Measurements from ENCODE around the gene UTP11. TPM values are rescaled to one million over a fixed set of nuclear protein-coding genes. Genes with fewer than 3 reads are reported as not detected.

Gene UTP11
- total and polyA plus RNA-seq, 8 donors, result 24.5 to 50.2 (median 41.2) TPM

DNA sequence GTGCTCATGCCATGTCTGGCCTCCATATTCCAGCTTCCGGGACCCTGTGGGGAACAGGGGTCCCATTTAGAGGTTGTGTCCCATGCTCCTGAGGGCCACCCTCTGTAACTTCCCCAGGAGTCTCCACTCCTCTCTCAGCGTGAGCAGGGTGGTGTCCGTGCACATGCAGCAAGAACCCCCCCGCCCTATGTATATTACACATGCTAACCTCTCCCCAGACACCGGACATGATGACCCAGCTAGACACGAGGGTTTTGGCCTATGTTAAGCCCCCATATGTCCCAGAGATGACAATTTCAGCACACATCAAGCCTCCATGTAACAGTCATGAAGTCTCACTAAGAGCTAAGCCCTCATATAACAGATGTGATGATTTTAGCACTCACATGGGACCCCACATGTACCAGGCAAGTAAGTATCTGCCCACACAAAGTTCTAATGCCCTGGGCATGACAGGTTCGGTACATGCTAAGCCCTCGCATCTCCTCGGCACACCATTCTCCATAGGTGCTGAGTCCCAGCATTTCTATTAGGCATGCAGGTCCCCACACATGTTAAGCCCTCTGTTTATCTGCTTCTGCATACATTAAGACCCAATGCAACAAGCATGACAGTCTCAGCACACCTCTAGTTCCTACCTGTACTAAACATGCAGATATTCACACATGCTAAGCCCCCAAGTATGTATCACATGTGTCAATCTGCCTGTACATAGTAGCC, 14.3 kb upstream of the UTP11 start:
- Histone ChIP-seq H3K4me3 (no peak overlapping the region), H3K4me1 (peaks cover 54 to 86% of the 10 kb centered on the region in 2 donors), H3K9me3 (no peaks in the 10 kb centered on the region), H3K36me3 (peaks cover 0 to 22% of the 10 kb centered on the region in 2 donors), H3K27ac (peak overlapping the region in 1 of 2 donors; percentile 94), H3K27me3 (no peaks in the 10 kb centered on the region)
- ATAC-seq (no peak), DNase-seq (peak in 1 of 4 donors; percentile 13)
- TF ChIP-seq CTCF (IDR thresholded peaks at IDR 0.05), result peak in 1 of 2 donors; percentile 10
- intact Hi-C loops (cut with DNase I), result no loop called here

GRCh38 chr1:37998913-37999429, 13.6 kb upstream of the UTP11 start:
- Histone ChIP-seq H3K36me3 (peaks cover 0 to 22% of the 10 kb centered on the region in 2 donors), H3K4me1 (peaks cover 54 to 93% of the 10 kb centered on the region in 2 donors), H3K4me3 (peak overlapping the region in 1 of 2 donors; percentile 25), H3K27me3 (no peaks in the 10 kb centered on the region), H3K27ac (peak overlapping the region; percentile 89 to 94), H3K9me3 (no peaks in the 10 kb centered on the region)
- no peak for TF ChIP-seq CTCF (IDR thresholded peaks at IDR 0.05)
- intact Hi-C loops (cut with DNase I), result no loop called here
- DNase-seq (peak in 1 of 4 donors; percentile 60), ATAC-seq (no peak)

- peak overlapping the region; percentile 89 to 94 for H3K27ac ChIP-seq
- intact Hi-C loops (cut with DNase I), result no loop called here
- no peak for TF ChIP-seq CTCF (IDR thresholded peaks at IDR 0.05)
- ATAC-seq (peak; percentile 26), DNase-seq (peak; percentile 54 to 86 (median 76))
- peaks cover 0 to 22% of the 10 kb centered on the region in 2 donors for H3K36me3 ChIP-seq
- H3K4me3 ChIP-seq, result peak overlapping the region in 1 of 2 donors; percentile 25
- H3K27me3 ChIP-seq, result no peaks in the 10 kb centered on the region
- no peaks in the 10 kb centered on the region for H3K9me3 ChIP-seq
- peaks cover 59 to 97% of the 10 kb centered on the region in 2 donors for H3K4me1 ChIP-seq
Observed at GRCh38 chr1:37999430-38000232, 12.9 kb upstream of the UTP11 start.

GRCh38 chr1:38000233-38000528, 12.4 kb upstream of the UTP11 start:
- peaks cover 0 to 22% of the 10 kb centered on the region in 2 donors for H3K36me3 ChIP-seq
- intact Hi-C loops (cut with DNase I), result no loop called here
- no peak for TF ChIP-seq CTCF (IDR thresholded peaks at IDR 0.05)
- no peaks in the 10 kb centered on the region for H3K27me3 ChIP-seq
- no peaks in the 10 kb centered on the region for H3K9me3 ChIP-seq
- ATAC-seq (no peak), DNase-seq (no peak)
- peak overlapping the region; percentile 89 to 94 for H3K27ac ChIP-seq
- H3K4me1 ChIP-seq, result peaks cover 54 to 92% of the 10 kb centered on the region in 2 donors
- H3K4me3 ChIP-seq, result peak overlapping the region in 1 of 2 donors; percentile 25
